Keratinocyte (primary cell): ENCODE measurements around the gene DNAAF6. TPM values are rescaled to one million over a fixed set of nuclear protein-coding genes. Genes with fewer than 3 reads are reported as not detected.
"Not testable (repeated sequence)": the region's sequence is repeated elsewhere in the genome, so short reads cannot be mapped to it uniquely, and the experiment has no call there.

Source experiments
- DNase-seq: peaks from one replicate; pipeline ENCODE4 v3.0.0-alpha.2; 2011; ENCODE audit warnings: low read depth, missing footprints, low spot score
- FAIRE-seq: peaks from 2 replicates; lab custom pipeline; 2011; peaks lifted over from hg19 to GRCh38; lab: Jason Lieb, UNC
- H2AFZ ChIP-seq: 2 replicates; pipeline ENCODE4 v1.6.0; 2012; ENCODE audit warnings: low read length, control low read depth, inconsistent platforms; ENCODE audit not compliant: control insufficient read depth
- H3K27ac ChIP-seq: 2 replicates; pipeline ENCODE4 v1.5.1; 2011; ENCODE audit warnings: low read length; ENCODE audit not compliant: control insufficient read depth, insufficient read depth
- H3K27me3 ChIP-seq: 3 replicates; pipeline ENCODE4 v1.6.0; 2011; ENCODE audit warnings: low read length; ENCODE audit not compliant: control insufficient read depth, insufficient read depth; ENCODE audit errors: extremely low read depth
- H3K36me3 ChIP-seq, 2 experiments: 2 replicates in 1 of 2; 3 replicates in 1 of 2; pipeline ENCODE4 v1.5.1; 2011; ENCODE audit warnings: low read length in 2 of 2, mild to moderate bottlenecking in 1 of 2; ENCODE audit not compliant: control insufficient read depth in 2 of 2, insufficient read depth in 2 of 2; ENCODE audit errors: extremely low read depth in 1 of 2
- H3K4me1 ChIP-seq: 3 replicates; pipeline ENCODE4 v1.5.1; 2011; ENCODE audit warnings: low read length; ENCODE audit not compliant: control insufficient read depth, insufficient read depth; ENCODE audit errors: extremely low read depth
- H3K4me2 ChIP-seq: 3 replicates; pipeline ENCODE4 v1.6.0; 2011; ENCODE audit warnings: low read depth, low read length; ENCODE audit not compliant: control insufficient read depth, insufficient read depth; ENCODE audit errors: extremely low read depth
- H3K4me3 ChIP-seq, 3 experiments: fragments of 200-600 bp in 1 of 3; sonication (generic) in 1 of 3; 2 replicates in 2 of 3; 3 replicates in 1 of 3; pipeline ENCODE4 v1.5.1; 2011 to 2016; ENCODE audit warnings: low read length in 3 of 3, mild to moderate bottlenecking in 3 of 3, control low read depth in 2 of 3, inconsistent platforms in 1 of 3, low read depth in 1 of 3, mixed read lengths in 1 of 3, mixed run types in 1 of 3, moderate library complexity in 1 of 3; ENCODE audit not compliant: control insufficient read depth in 2 of 3, insufficient read depth in 2 of 3; ENCODE audit errors: extremely low read depth in 1 of 3
- H3K79me2 ChIP-seq: 2 replicates; pipeline ENCODE4 v1.6.0; 2012; ENCODE audit warnings: low read length; ENCODE audit not compliant: control insufficient read depth, insufficient read depth
- H3K9ac ChIP-seq: 3 replicates; pipeline ENCODE4 v1.6.0; 2011; ENCODE audit warnings: low read length; ENCODE audit not compliant: control insufficient read depth, insufficient read depth; ENCODE audit errors: extremely low read depth
- H3K9me1 ChIP-seq: 3 replicates; pipeline ENCODE4 v1.6.0; 2011; ENCODE audit warnings: low read length; ENCODE audit not compliant: control insufficient read depth, insufficient read depth; ENCODE audit errors: extremely low read depth
- H3K9me3 ChIP-seq: 2 replicates; pipeline ENCODE4 v1.5.1; 2012; ENCODE audit warnings: low read depth, low read length; ENCODE audit not compliant: control insufficient read depth
- H4K20me1 ChIP-seq: 3 replicates; pipeline ENCODE4 v1.6.0; 2011; ENCODE audit warnings: low read length; ENCODE audit not compliant: control insufficient read depth, insufficient read depth; ENCODE audit errors: extremely low read depth
- CTCF ChIP-seq, 3 experiments: IDR thresholded peaks in 1 of 3; conservative IDR thresholded peaks in 1 of 3; optimal IDR thresholded peaks in 1 of 3; 2 replicates in 2 of 3; 3 replicates in 1 of 3; pipeline versions ENCODE3 to v1.5.1; 2011; ENCODE audit warnings: low read length in 3 of 3, mild to moderate bottlenecking in 3 of 3, moderate library complexity in 2 of 3, control low read depth in 1 of 3, inconsistent platforms in 1 of 3; ENCODE audit not compliant: insufficient read depth in 2 of 3; ENCODE audit errors: extremely low read depth in 1 of 3
- EZH2 ChIP-seq: IDR thresholded peaks from one replicate; pipeline ENCODE4 v1.6.1; 2012; ENCODE audit warnings: inconsistent platforms, mild to moderate bottlenecking, low read length, moderate library complexity
- dilution Hi-C: fragments of 300-500 bp; cut with MboI; formaldehyde crosslinking; loops from one replicate; pipeline ENCODE4 v1.7.0; 2020; ENCODE audit warnings: low sequenced_read_pairs; ENCODE audit not compliant: extremely low pct_ligation_motif_present
- polyA plus RNA-seq, 5 experiments: library from polyadenylated mRNA; depleted of rRNA in 3 of 5; stranded (reverse) in 3 of 5; stranded (forward) in 1 of 5; unstranded in 1 of 5; fragments of >200 nt; gene quantifications; 1 replicate in 1 of 5; 2 replicates in 3 of 5; 3 replicates in 1 of 5; pipeline versions ENCODE4 v1.2.1 to v1.2.3, GENCODE V29; 2011 to 2012; ENCODE audit warnings: missing spikeins in 2 of 5, low read depth in 1 of 5, low replicate concordance in 1 of 5

Gene DNAAF6
- polyA plus RNA-seq, 1 donor (not counting 4 experiments of a cell fraction or from before 2014, with no cell fraction given), result not detected

GRCh38 chrX:107197319-107197718 is 9.1 kb upstream of the DNAAF6 start:
- no peaks in the 10 kb centered on the region for H3K27me3 ChIP-seq
- dilution Hi-C loops, result no loop called here
- H3K9me3 ChIP-seq, result no peaks in the 10 kb centered on the region
- no peak overlapping the region for H2AFZ ChIP-seq
- no peaks in the 10 kb centered on the region for H3K36me3 ChIP-seq
- TF ChIP-seq CTCF (optimal IDR thresholded peaks at IDR 0.05 in 1 of 3, IDR thresholded peaks at IDR 0.05 in 1 of 3, conservative IDR thresholded peaks at IDR 0.05 in 1 of 3; ENCODE audit: extremely low read depth in 1 of 3, insufficient read depth in 2 of 3, low read length in 3 of 3) (no peak), EZH2 (no peak)
- no peaks in the 10 kb centered on the region for H3K9me1 ChIP-seq
- no peak overlapping the region for H3K4me3 ChIP-seq
- H4K20me1 ChIP-seq, result no peaks in the 10 kb centered on the region
- H3K79me2 ChIP-seq, result no peaks in the 10 kb centered on the region
- H3K27ac ChIP-seq, result no peak overlapping the region
- FAIRE-seq (no peak), DNase-seq (no peak)
- H3K9ac ChIP-seq, result no peak overlapping the region
- H3K4me2 ChIP-seq, result no peak overlapping the region
- no peaks in the 10 kb centered on the region for H3K4me1 ChIP-seq

GRCh38 chrX:107198074-107198473 is 8.3 kb upstream of the DNAAF6 start:
- H3K9me1 ChIP-seq, H3K27ac ChIP-seq, H4K20me1 ChIP-seq, H3K9me3 ChIP-seq, H3K79me2 ChIP-seq, H3K9ac ChIP-seq, H3K4me2 ChIP-seq, H3K27me3 ChIP-seq, H3K4me3 ChIP-seq, FAIRE-seq, H3K36me3 ChIP-seq, DNase-seq, H2AFZ ChIP-seq, H3K4me1 ChIP-seq, dilution Hi-C loops: not testable (repeated sequence)

- H2AFZ ChIP-seq, result no peak overlapping the region
- DNase-seq (no peak), FAIRE-seq (no peak)
- dilution Hi-C loops, result no loop called here
- no peaks in the 10 kb centered on the region for H3K27me3 ChIP-seq
- H4K20me1 ChIP-seq, result no peaks in the 10 kb centered on the region
- H3K9me3 ChIP-seq, result no peaks in the 10 kb centered on the region
- no peak overlapping the region for H3K9ac ChIP-seq
- H3K79me2 ChIP-seq, result no peaks in the 10 kb centered on the region
- no peak for TF ChIP-seq EZH2
- no peak for TF ChIP-seq CTCF (optimal IDR thresholded peaks at IDR 0.05 in 1 of 3, IDR thresholded peaks at IDR 0.05 in 1 of 3, conservative IDR thresholded peaks at IDR 0.05 in 1 of 3; ENCODE audit: extremely low read depth in 1 of 3, insufficient read depth in 2 of 3, low read length in 3 of 3)
- H3K4me2 ChIP-seq, result no peak overlapping the region
- no peak overlapping the region for H3K27ac ChIP-seq
- H3K4me3 ChIP-seq, result no peak overlapping the region
- no peaks in the 10 kb centered on the region for H3K9me1 ChIP-seq
- H3K4me1 ChIP-seq, result no peaks in the 10 kb centered on the region
- H3K36me3 ChIP-seq, result no peaks in the 10 kb centered on the region
Measured at GRCh38 chrX:107199491-107199890, 6.9 kb upstream of the DNAAF6 start.
